ENCODE measurements around the gene EHD1.

The EHD1 gene

GRCh38 chr11:64917663-64917995, 39.2 kb upstream of the EHD1 start:
- Histone ChIP-seq H3K27me3 (ENCODE audit: control insufficient read depth, insufficient read depth, low read length) (no peaks in the 10 kb centered on the region), H3K4me3 (ENCODE audit: low read depth, low read length) (peak overlapping the region; percentile 65), H3K9ac (ENCODE audit: low read depth, low read length) (peak overlapping the region; percentile 35; the same call in 1 of the 2 replicates), H3K4me1 (ENCODE audit: control insufficient read depth, insufficient read depth, low read length) (peaks cover 12% of the 10 kb centered on the region; the same call in 1 of the 2 replicates), H3K9me3 (ENCODE audit: control insufficient read depth, insufficient read depth, low read length) (no peaks in the 10 kb centered on the region), H3K36me3 (ENCODE audit: control insufficient read depth, insufficient read depth, low read length) (peaks cover 15% of the 10 kb centered on the region), H3K27ac (ENCODE audit: low read depth, low read length) (peak overlapping the region; percentile 65)

- Histone ChIP-seq H3K4me3 (ENCODE audit: low read depth, low read length) (peak within 1 kb of the TSS; percentile 84), H3K9me3 (ENCODE audit: control insufficient read depth, insufficient read depth, low read length) (no peaks in the 10 kb centered on the region), H3K9ac (ENCODE audit: low read depth, low read length) (peak within 1 kb of the TSS; percentile 80), H3K36me3 (ENCODE audit: control insufficient read depth, insufficient read depth, low read length) (peaks cover 18% of the 10 kb centered on the region), H3K27me3 (ENCODE audit: control insufficient read depth, insufficient read depth, low read length) (no peaks in the 10 kb centered on the region), H3K4me1 (ENCODE audit: control insufficient read depth, insufficient read depth, low read length) (peaks cover 12% of the 10 kb centered on the region; the same call in 1 of the 2 replicates), H3K27ac (ENCODE audit: low read depth, low read length) (peak within 1 kb of the TSS; percentile 82)
These were observed 38.6 kb upstream of the EHD1 start, which contains the start of gene ATG2A for GRCh38 chr11:64916775-64917662. Gene ATG2A (minus strand): TSS chr11:64917209. CDS start chr11:64917135, 74 bp downstream.

GRCh38 chr11:64916040-64916774, 37.8 kb upstream of the EHD1 start:
- Histone ChIP-seq H3K9me3 (ENCODE audit: control insufficient read depth, insufficient read depth, low read length) (no peaks in the 10 kb centered on the region), H3K9ac (ENCODE audit: low read depth, low read length) (peak overlapping the region; percentile 80), H3K27ac (ENCODE audit: low read depth, low read length) (peak overlapping the region; percentile 82), H3K4me1 (ENCODE audit: control insufficient read depth, insufficient read depth, low read length) (peaks cover 12% of the 10 kb centered on the region; the same call in 1 of the 2 replicates), H3K27me3 (ENCODE audit: control insufficient read depth, insufficient read depth, low read length) (no peaks in the 10 kb centered on the region), H3K4me3 (ENCODE audit: low read depth, low read length) (peak overlapping the region; percentile 84), H3K36me3 (ENCODE audit: control insufficient read depth, insufficient read depth, low read length) (peaks cover 26% of the 10 kb centered on the region)

DNA sequence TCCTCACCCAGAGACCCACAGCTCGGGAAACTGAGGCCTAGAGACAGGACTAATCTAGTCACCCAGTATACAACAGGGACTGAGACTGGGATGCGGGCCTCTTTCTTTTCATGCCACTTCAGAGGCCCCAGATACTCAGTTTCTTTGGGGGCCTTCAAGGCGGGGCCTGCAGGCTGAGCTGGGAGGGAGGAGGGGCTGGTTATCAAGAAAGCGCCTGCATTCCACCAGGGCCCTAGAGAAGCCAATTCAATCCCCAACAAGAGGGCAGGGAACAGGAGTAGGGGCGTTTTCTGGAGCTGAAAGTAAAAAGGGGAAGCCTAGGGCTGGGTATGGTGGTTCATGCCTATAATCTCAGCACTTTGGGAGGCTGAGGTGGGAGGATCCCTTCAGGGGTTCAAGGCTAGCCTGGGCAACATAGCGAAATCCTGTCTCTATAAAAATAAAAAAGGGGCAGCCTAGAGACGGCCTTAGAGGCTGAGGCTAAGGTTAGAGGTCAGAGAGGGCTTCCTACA, 37.0 kb upstream of the EHD1 start:
- Histone ChIP-seq H3K27ac (ENCODE audit: low read depth, low read length) (peak overlapping the region; percentile 82), H3K4me3 (ENCODE audit: low read depth, low read length) (peak overlapping the region; percentile 84)

DNA sequence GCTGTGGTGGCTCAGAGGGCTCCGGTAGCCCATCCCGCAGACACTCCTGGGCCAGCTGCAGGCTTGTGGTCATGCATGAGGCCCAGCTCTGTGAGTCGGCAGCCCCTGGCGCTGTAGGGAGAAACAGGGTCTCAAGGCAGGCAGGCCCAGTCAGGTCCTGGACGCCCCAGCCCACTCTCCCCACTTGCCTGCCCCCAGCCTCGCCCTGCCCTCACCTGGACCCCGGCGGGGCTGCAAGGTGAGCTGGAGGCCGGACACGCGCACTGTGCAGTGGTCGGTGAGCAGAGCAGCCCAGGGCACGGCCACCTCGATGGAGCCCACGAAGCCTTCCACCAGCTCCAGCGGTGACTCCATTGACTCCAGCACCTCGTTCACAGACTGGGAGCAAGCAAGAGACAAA, 35.7 kb upstream of the EHD1 start:
- Histone ChIP-seq H3K9me3 (ENCODE audit: control insufficient read depth, insufficient read depth, low read length) (no peaks in the 10 kb centered on the region), H3K9ac (ENCODE audit: low read depth, low read length) (no peak overlapping the region), H3K27me3 (ENCODE audit: control insufficient read depth, insufficient read depth, low read length) (no peaks in the 10 kb centered on the region), H3K36me3 (ENCODE audit: control insufficient read depth, insufficient read depth, low read length) (peaks cover 46% of the 10 kb centered on the region), H3K4me3 (ENCODE audit: low read depth, low read length) (no peak overlapping the region), H3K27ac (ENCODE audit: low read depth, low read length) (no peak overlapping the region), H3K4me1 (ENCODE audit: control insufficient read depth, insufficient read depth, low read length) (peaks cover 12% of the 10 kb centered on the region; the same call in 1 of the 2 replicates)

More for the DNA sequence above, 37.0 kb upstream of the EHD1 start:
- no peaks in the 10 kb centered on the region for H3K27me3 ChIP-seq (ENCODE audit: control insufficient read depth, insufficient read depth, low read length)
- H3K9me3 ChIP-seq (ENCODE audit: control insufficient read depth, insufficient read depth, low read length), result no peaks in the 10 kb centered on the region
- no peak overlapping the region for H3K9ac ChIP-seq (ENCODE audit: low read depth, low read length)
- H3K36me3 ChIP-seq (ENCODE audit: control insufficient read depth, insufficient read depth, low read length), result peaks cover 34% of the 10 kb centered on the region
- peaks cover 12% of the 10 kb centered on the region; the same call in 1 of the 2 replicates for H3K4me1 ChIP-seq (ENCODE audit: control insufficient read depth, insufficient read depth, low read length)

- H3K4me3 ChIP-seq (ENCODE audit: low read depth, low read length), result no peak overlapping the region
- no peaks in the 10 kb centered on the region for H3K9me3 ChIP-seq (ENCODE audit: control insufficient read depth, insufficient read depth, low read length)
- peaks cover 52% of the 10 kb centered on the region for H3K36me3 ChIP-seq (ENCODE audit: control insufficient read depth, insufficient read depth, low read length)
- H3K27ac ChIP-seq (ENCODE audit: low read depth, low read length), result no peak overlapping the region
- H3K27me3 ChIP-seq (ENCODE audit: control insufficient read depth, insufficient read depth, low read length), result no peaks in the 10 kb centered on the region
- peaks cover 12% of the 10 kb centered on the region; the same call in 1 of the 2 replicates for H3K4me1 ChIP-seq (ENCODE audit: control insufficient read depth, insufficient read depth, low read length)
- H3K9ac ChIP-seq (ENCODE audit: low read depth, low read length), result no peak overlapping the region
These were observed 34.8 kb upstream of the EHD1 start for GRCh38 chr11:64913171-64913727.

- Histone ChIP-seq H3K9me3 (ENCODE audit: control insufficient read depth, insufficient read depth, low read length) (no peaks in the 10 kb centered on the region), H3K27me3 (ENCODE audit: control insufficient read depth, insufficient read depth, low read length) (no peaks in the 10 kb centered on the region), H3K4me3 (ENCODE audit: low read depth, low read length) (no peak overlapping the region), H3K27ac (ENCODE audit: low read depth, low read length) (no peak overlapping the region), H3K4me1 (ENCODE audit: control insufficient read depth, insufficient read depth, low read length) (peaks cover 6% of the 10 kb centered on the region; the same call in 1 of the 2 replicates), H3K36me3 (ENCODE audit: control insufficient read depth, insufficient read depth, low read length) (peaks cover 64% of the 10 kb centered on the region), H3K9ac (ENCODE audit: low read depth, low read length) (no peak overlapping the region)
These were observed 33.3 kb upstream of the EHD1 start for GRCh38 chr11:64911689-64912088.

GRCh38 chr11:64911142-64911541, 32.7 kb upstream of the EHD1 start:
- no peak overlapping the region for H3K4me3 ChIP-seq (ENCODE audit: low read depth, low read length)
- H3K9ac ChIP-seq (ENCODE audit: low read depth, low read length), result no peak overlapping the region
- no peaks in the 10 kb centered on the region for H3K9me3 ChIP-seq (ENCODE audit: control insufficient read depth, insufficient read depth, low read length)
- no peaks in the 10 kb centered on the region for H3K27me3 ChIP-seq (ENCODE audit: control insufficient read depth, insufficient read depth, low read length)
- H3K36me3 ChIP-seq (ENCODE audit: control insufficient read depth, insufficient read depth, low read length), result peaks cover 69% of the 10 kb centered on the region
- H3K4me1 ChIP-seq (ENCODE audit: control insufficient read depth, insufficient read depth, low read length), result peaks cover 6% of the 10 kb centered on the region; the same call in 1 of the 2 replicates
- H3K27ac ChIP-seq (ENCODE audit: low read depth, low read length), result no peak overlapping the region

DNA sequence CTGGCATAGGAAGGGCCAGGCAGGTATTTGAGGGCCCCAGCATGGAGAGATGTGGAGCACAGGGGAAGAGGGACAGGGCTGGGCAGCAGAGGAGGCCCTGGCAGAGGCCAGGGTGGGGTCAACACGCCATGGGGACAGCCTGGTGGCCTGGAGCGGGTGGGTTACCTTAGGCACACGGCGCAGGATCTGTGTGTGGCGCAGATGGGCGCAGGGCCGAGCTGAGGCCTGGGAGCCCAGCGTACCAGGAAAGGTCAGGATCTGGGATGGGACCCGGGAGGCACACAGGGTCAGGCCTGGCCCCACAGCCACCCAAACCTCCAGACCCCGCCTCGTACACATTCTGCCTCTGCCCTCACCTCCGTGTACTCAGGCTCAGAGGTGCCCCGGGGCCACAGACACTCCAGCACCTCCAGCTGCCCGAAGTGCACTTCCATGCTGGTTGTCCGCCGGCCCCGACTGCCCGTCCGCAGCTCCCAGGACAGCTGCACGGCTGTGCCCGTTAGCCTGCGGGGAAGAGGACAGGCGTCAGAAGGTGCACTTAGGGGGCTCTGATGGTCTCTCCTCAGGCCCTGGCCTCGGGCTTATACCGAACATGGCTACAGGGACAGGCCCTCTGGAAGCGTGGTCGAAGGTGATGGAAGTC, 32.2 kb upstream of the EHD1 start:
- H3K4me3 ChIP-seq (ENCODE audit: low read depth, low read length), result no peak overlapping the region
- no peak overlapping the region for H3K9ac ChIP-seq (ENCODE audit: low read depth, low read length)
- peaks cover 75% of the 10 kb centered on the region for H3K36me3 ChIP-seq (ENCODE audit: control insufficient read depth, insufficient read depth, low read length)
- H3K4me1 ChIP-seq (ENCODE audit: control insufficient read depth, insufficient read depth, low read length), result 0 out of 2 replicates have a peak, but pooled peaks cover under 1% of the 10 kb centered on the region
- no peak overlapping the region for H3K27ac ChIP-seq (ENCODE audit: low read depth, low read length)
- no peaks in the 10 kb centered on the region for H3K9me3 ChIP-seq (ENCODE audit: control insufficient read depth, insufficient read depth, low read length)
- H3K27me3 ChIP-seq (ENCODE audit: control insufficient read depth, insufficient read depth, low read length), result no peaks in the 10 kb centered on the region

DNA sequence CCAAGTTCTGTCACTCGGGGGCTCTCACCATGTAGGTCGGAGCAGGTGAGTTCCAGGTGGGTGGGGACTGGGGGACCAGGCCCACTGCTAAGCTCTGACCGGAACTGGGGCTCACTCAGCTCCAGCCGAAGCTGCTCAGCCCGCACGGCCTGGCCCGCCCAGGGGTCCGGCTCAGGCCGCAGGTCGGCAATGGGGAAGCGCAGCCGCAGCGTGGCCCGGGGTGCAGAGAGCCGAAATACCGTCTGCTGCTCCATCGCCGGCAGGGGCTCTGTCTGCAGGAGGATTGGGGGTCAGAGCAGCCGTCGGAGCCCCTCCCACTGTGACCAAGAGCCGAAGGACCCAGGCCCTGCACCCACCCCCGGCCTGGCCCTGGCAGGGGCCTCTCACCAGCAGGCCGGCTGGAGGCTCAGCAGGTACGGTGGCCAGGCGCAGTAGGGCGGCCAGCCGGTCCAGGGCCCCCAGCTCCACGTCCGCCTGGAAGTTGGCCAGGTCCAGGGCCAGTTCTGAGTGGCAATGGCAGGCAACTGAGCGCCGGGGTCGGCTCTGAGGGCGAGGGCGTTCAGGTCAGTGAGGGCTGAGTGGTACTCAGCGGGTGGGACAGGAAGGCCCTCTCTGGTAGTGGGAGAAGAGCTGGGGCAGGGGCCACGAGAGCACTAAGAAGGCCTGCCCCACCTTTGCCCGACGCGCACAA, 31.4 kb upstream of the EHD1 start:
- no peak overlapping the region for H3K4me3 ChIP-seq (ENCODE audit: low read depth, low read length)
- no peaks in the 10 kb centered on the region for H3K9me3 ChIP-seq (ENCODE audit: control insufficient read depth, insufficient read depth, low read length)
- H3K27ac ChIP-seq (ENCODE audit: low read depth, low read length), result no peak overlapping the region
- peaks cover 81% of the 10 kb centered on the region for H3K36me3 ChIP-seq (ENCODE audit: control insufficient read depth, insufficient read depth, low read length)
- no peak overlapping the region for H3K9ac ChIP-seq (ENCODE audit: low read depth, low read length)
- H3K27me3 ChIP-seq (ENCODE audit: control insufficient read depth, insufficient read depth, low read length), result no peaks in the 10 kb centered on the region
- H3K4me1 ChIP-seq (ENCODE audit: control insufficient read depth, insufficient read depth, low read length), result no peaks in the 10 kb centered on the region
